H9 (cell line): Measurements from ENCODE around the gene IL21R. TPM values are rescaled to one million over a fixed set of nuclear protein-coding genes. Genes with fewer than 3 reads are reported as not detected.

Source experiments
- DNase-seq: peaks from one replicate; pipeline ENCODE4 v3.0.0-alpha.2; 2017
- H2AFZ ChIP-seq: one replicate; pipeline ENCODE4 v1.6.1; 2013; ENCODE audit warnings: mild to moderate bottlenecking, low read length, control low read depth, moderate library complexity
- H2AK5ac ChIP-seq: 2 replicates; pipeline ENCODE4 v1.6.1; 2013; ENCODE audit warnings: low read length, control low read depth, mixed read lengths; ENCODE audit not compliant: insufficient read length
- H2BK120ac ChIP-seq: one replicate; pipeline ENCODE4 v1.6.1; 2013; ENCODE audit warnings: low read depth, mild to moderate bottlenecking, low read length, control low read depth, inconsistent platforms; ENCODE audit not compliant: poor library complexity, severe bottlenecking
- H2BK12ac ChIP-seq: 2 replicates; pipeline ENCODE4 v1.6.1; 2013; ENCODE audit warnings: low read length, control low read depth, mixed read lengths, low read depth; ENCODE audit not compliant: insufficient read length
- H2BK15ac ChIP-seq: 2 replicates; pipeline ENCODE4 v1.6.1; 2013; ENCODE audit warnings: low read depth, low read length, control low read depth
- H2BK20ac ChIP-seq: one replicate; pipeline ENCODE4 v1.6.1; 2013; ENCODE audit warnings: low read depth, mild to moderate bottlenecking, low read length, control low read depth, inconsistent platforms; ENCODE audit not compliant: poor library complexity, severe bottlenecking
- H2BK5ac ChIP-seq: 2 replicates; pipeline ENCODE4 v1.6.1; 2013; ENCODE audit warnings: low read length, control low read depth, mixed read lengths; ENCODE audit not compliant: insufficient read length
- H3K14ac ChIP-seq: 2 replicates; pipeline ENCODE4 v1.6.1; 2013; ENCODE audit warnings: low read length, control low read depth; ENCODE audit not compliant: insufficient read depth
- H3K18ac ChIP-seq: 2 replicates; pipeline ENCODE4 v1.6.1; 2013; ENCODE audit warnings: low read depth, mild to moderate bottlenecking, mixed read lengths, low read length, control low read depth; ENCODE audit not compliant: insufficient read length
- H3K23ac ChIP-seq: 2 replicates; pipeline ENCODE4 v1.6.1; 2013; ENCODE audit warnings: low read length, control low read depth, mixed read lengths, low read depth; ENCODE audit not compliant: insufficient read length
- H3K23me2 ChIP-seq: 2 replicates; pipeline ENCODE4 v1.6.1; 2013; ENCODE audit warnings: low read depth, mild to moderate bottlenecking, mixed read lengths, low read length, control low read depth; ENCODE audit not compliant: insufficient read length, poor library complexity, severe bottlenecking
- H3K27ac ChIP-seq: 2 replicates; pipeline ENCODE4 v1.5.1; 2013; ENCODE audit warnings: low read length, control low read depth, mixed read lengths, low read depth; ENCODE audit not compliant: insufficient read length
- H3K27me3 ChIP-seq: 2 replicates; pipeline ENCODE4 v1.6.1; 2013; ENCODE audit warnings: low read length, control low read depth, inconsistent platforms; ENCODE audit not compliant: insufficient read depth
- H3K4ac ChIP-seq: 2 replicates; pipeline ENCODE4 v1.6.1; 2013; ENCODE audit warnings: low read depth, mild to moderate bottlenecking, control low read depth, inconsistent platforms, low read length, moderate library complexity
- H3K4me1 ChIP-seq: 2 replicates; pipeline ENCODE4 v1.6.1; 2013; ENCODE audit warnings: low read length, control low read depth, inconsistent platforms; ENCODE audit not compliant: insufficient read depth
- H3K4me2 ChIP-seq: 2 replicates; pipeline ENCODE4 v1.6.1; 2013; ENCODE audit warnings: low read length, control low read depth, mixed read lengths; ENCODE audit not compliant: insufficient read length, insufficient read depth
- H3K56ac ChIP-seq: 2 replicates; pipeline ENCODE4 v1.6.1; 2013; ENCODE audit warnings: low read depth, mild to moderate bottlenecking, mixed read lengths, low read length, control low read depth; ENCODE audit not compliant: insufficient read length
- H3K79me1 ChIP-seq: 2 replicates; pipeline ENCODE4 v1.6.1; 2013; ENCODE audit warnings: low read depth, mild to moderate bottlenecking, moderate library complexity, low read length, control low read depth, inconsistent platforms; ENCODE audit not compliant: insufficient read depth, poor library complexity, severe bottlenecking
- H3K79me2 ChIP-seq: 2 replicates; pipeline ENCODE4 v1.6.1; 2013; ENCODE audit warnings: low read length, control low read depth, inconsistent platforms; ENCODE audit not compliant: insufficient read depth
- H3K9ac ChIP-seq: 2 replicates; pipeline ENCODE4 v1.6.1; 2013; ENCODE audit warnings: low read length, control low read depth, mixed read lengths; ENCODE audit not compliant: insufficient read length; ENCODE audit errors: extremely low read depth
- H3K9me3 ChIP-seq: one replicate; pipeline ENCODE4 v1.6.1; 2013; ENCODE audit warnings: low read depth, low read length, inconsistent platforms; ENCODE audit not compliant: control insufficient read depth
- H3T11ph ChIP-seq: one replicate; pipeline ENCODE4 v1.6.1; 2013; ENCODE audit warnings: mild to moderate bottlenecking, low read length, control low read depth, inconsistent platforms
- H4K20me1 ChIP-seq: one replicate; pipeline ENCODE4 v1.6.1; 2013; ENCODE audit not compliant: control insufficient read depth, insufficient read length, insufficient read depth
- H4K5ac ChIP-seq: 2 replicates; pipeline ENCODE4 v1.6.1; 2013; ENCODE audit warnings: low read depth, mild to moderate bottlenecking, mixed read lengths, low read length, control low read depth; ENCODE audit not compliant: insufficient read length
- H4K8ac ChIP-seq: replicated peaks from 2 replicates; pipeline ENCODE4 v1.6.1; 2013; ENCODE audit warnings: low read length, control low read depth, mixed read lengths, low read depth; ENCODE audit not compliant: insufficient read length
- H4K91ac ChIP-seq: 2 replicates; pipeline ENCODE4 v1.6.1; 2013; ENCODE audit warnings: low read depth, mild to moderate bottlenecking, moderate library complexity, mixed read lengths, low read length, control low read depth; ENCODE audit not compliant: insufficient read length
- H3K27ac Mint-ChIP-seq, 3 experiments: 2 replicates in 2 of 3; 3 replicates in 1 of 3; pipeline ENCODE4 v1.8.0; 2020 to 2021; ENCODE audit warnings: mixed read lengths in 3 of 3, mild to moderate bottlenecking in 1 of 3, moderate library complexity in 1 of 3
- H3K27me3 Mint-ChIP-seq: 2 replicates; pipeline ENCODE4 v1.8.0; 2021; ENCODE audit warnings: low read depth, mild to moderate bottlenecking, moderate library complexity, mixed read lengths
- H3K36me3 Mint-ChIP-seq, 3 experiments: 2 replicates in 2 of 3; 3 replicates in 1 of 3; pipeline ENCODE4 v1.8.0; 2020 to 2021; ENCODE audit warnings: low read depth in 3 of 3, mixed read lengths in 3 of 3; ENCODE audit not compliant: insufficient read depth in 1 of 3
- H3K4me1 Mint-ChIP-seq, 2 experiments: 2 replicates each; pipeline ENCODE4 v1.8.0; 2020; ENCODE audit warnings: mixed read lengths in 2 of 2
- H3K4me3 Mint-ChIP-seq, 2 experiments: 2 replicates in 1 of 2; 3 replicates in 1 of 2; pipeline ENCODE4 v1.8.0; 2020 to 2021; ENCODE audit warnings: mild to moderate bottlenecking in 2 of 2, mixed read lengths in 2 of 2, moderate library complexity in 1 of 2
- H3K9me3 Mint-ChIP-seq, 2 experiments: 2 replicates in 1 of 2; 3 replicates in 1 of 2; pipeline ENCODE4 v1.8.0; 2020; ENCODE audit warnings: mild to moderate bottlenecking in 2 of 2, mixed read lengths in 2 of 2, moderate library complexity in 1 of 2
- CTCF ChIP-seq: fragments of 200-600 bp; sonication (generic); conservative IDR thresholded peaks from 3 replicates; pipeline ENCODE4 v1.8.0; 2021; ENCODE audit warnings: antibody characterized with exemption, mild to moderate bottlenecking
- WGBS: extraction: QIAGEN DNeasy Blood & Tissue Kit; methylation state at CpG from one replicate; pipeline ENCODE4 v1.1.7; 2013; ENCODE audit warnings: missing lambda C conversion rate, low lambda C conversion rate, mixed read lengths; ENCODE audit not compliant: insufficient read length; ENCODE audit errors: extremely low coverage; 5-methylcytosine and 5-hydroxymethylcytosine counted together
- total RNA-seq: library from RNA; stranded (reverse); gene quantifications from 2 replicates; pipeline ENCODE4 v1.2.1, GENCODE V29; 2021

The IL21R gene
- total RNA-seq, 1 experiment from 2014 or later = 0.07 TPM

- Histone ChIP-seq H2AFZ (no peak overlapping the region), H2BK20ac (no peak overlapping the region), H3K4me2 (no peak overlapping the region), H3K79me1 (no peaks in the 10 kb centered on the region), H2AK5ac (no peak overlapping the region), H3K14ac (no peak overlapping the region), H3T11ph (no peak overlapping the region), H2BK5ac (no peak overlapping the region), H4K20me1 (no peaks in the 10 kb centered on the region), H3K4ac (no peak overlapping the region), H3K56ac (no peak overlapping the region), H3K27ac (no peak overlapping the region), H3K79me2 (no peaks in the 10 kb centered on the region), H3K23me2 (no peaks in the 10 kb centered on the region), H2BK120ac (no peak overlapping the region), H4K91ac (no peak overlapping the region), H2BK12ac (no peak overlapping the region), H4K8ac (no peak overlapping the region), H3K9me3 (no peaks in the 10 kb centered on the region), H2BK15ac (no peak overlapping the region), H3K23ac (no peak overlapping the region), H3K27me3 (no peaks in the 10 kb centered on the region), H3K9ac (no peak overlapping the region), H4K5ac (no peak overlapping the region), H3K4me1 (no peaks in the 10 kb centered on the region), H3K18ac (no peak overlapping the region)
- Mint-ChIP-seq H3K27me3 (peaks cover 3% of the 10 kb centered on the region; the same call in 1 of the 2 replicates), H3K36me3 (no peaks in the 10 kb centered on the region; a peak in 1 of 7 replicates), H3K9me3 (no peaks in the 10 kb centered on the region; a peak in 1 of 5 replicates), H3K27ac (no peak overlapping the region), H3K4me3 (no peak overlapping the region), H3K4me1 (peaks cover 20 to 24% of the 10 kb centered on the region in 2 experiments)
- no CpG with 5 or more reads among the region's 6 CpGs for WGBS
- no peak for TF ChIP-seq CTCF
- no peak for DNase-seq
These were observed 1.6 kb downstream of the IL21R start for GRCh38 chr16:27403601-27403992.
